Cardiac muscle cell (in vitro differentiated cells and primary cell): ENCODE results near the gene GATAD1. TPM values are rescaled to one million over a fixed set of nuclear protein-coding genes. Genes with fewer than 3 reads are reported as not detected.

ENCODE experiments used
- DNase-seq, 2 donors: peaks; one replicate each; pipeline versions ENCODE4 v3.0.0 to v3.0.0-alpha.2; 2010 to 2017; ENCODE audit warnings: low read depth in 1 of 2, low spot score in 1 of 2
- H3K27ac ChIP-seq: fragments of 200-600 bp; sonication (generic); 2 replicates; pipeline ENCODE4 v1.5.1; 2016
- H3K27me3 ChIP-seq: fragments of 200-600 bp; sonication (generic); 2 replicates; pipeline ENCODE4 v1.6.0; 2016; ENCODE audit warnings: control low read depth
- H3K36me3 ChIP-seq: fragments of 200-600 bp; sonication (generic); 2 replicates; pipeline ENCODE4 v1.5.1; 2016; ENCODE audit warnings: control low read depth
- H3K4me1 ChIP-seq: fragments of 200-600 bp; sonication (generic); 2 replicates; pipeline ENCODE4 v1.8.1; 2017; ENCODE audit warnings: low read depth, mild to moderate bottlenecking, mixed run types
- H3K4me3 ChIP-seq: fragments of 200-600 bp; sonication (generic); 2 replicates; pipeline ENCODE4 v1.5.1; 2016; ENCODE audit warnings: mild to moderate bottlenecking
- H3K9me3 ChIP-seq: fragments of 200-600 bp; sonication (generic); 2 replicates; pipeline ENCODE4 v1.5.1; 2017; ENCODE audit warnings: low read depth, mild to moderate bottlenecking, control low read depth
- CTCF ChIP-seq: IDR thresholded peaks from 2 replicates; pipeline ENCODE4 v1.5.1; 2012; ENCODE audit warnings: low read depth, mild to moderate bottlenecking, low read length
- polyA plus RNA-seq: library from polyadenylated mRNA; unstranded; fragments of >200 nt; fragmentation: Nextera tagmentation; extraction: Ambion mirVana; gene quantifications from 2 replicates; pipeline ENCODE4 v1.2.1, GENCODE V29; 2016
- total RNA-seq: library from RNA; depleted of rRNA; stranded (reverse); fragments of >200 nt; gene quantifications from 2 replicates; pipeline ENCODE4 v1.2.3, GENCODE V29; 2016

The GATAD1 gene
- total and polyA plus RNA-seq, 2 experiments from 2014 or later: 43.0 to 50.8 TPM

- Histone ChIP-seq H3K4me1 (no peaks in the 10 kb centered on the region), H3K27me3 (no peaks in the 10 kb centered on the region), H3K36me3 (no peaks in the 10 kb centered on the region), H3K27ac (no peak overlapping the region), H3K4me3 (no peak overlapping the region), H3K9me3 (no peaks in the 10 kb centered on the region)
- TF ChIP-seq CTCF: no peak
- peak; percentile 19 to 63 for DNase-seq
Observed at GRCh38 chr7:92417913-92418312, 29.4 kb upstream of the GATAD1 start.

GRCh38 chr7:92421676-92422435 lies 25.4 kb upstream of the GATAD1 start:
- Histone ChIP-seq H3K27me3 (no peaks in the 10 kb centered on the region), H3K4me1 (peaks cover 5% of the 10 kb centered on the region), H3K9me3 (no peaks in the 10 kb centered on the region), H3K4me3 (no peak overlapping the region), H3K36me3 (no peaks in the 10 kb centered on the region), H3K27ac (no peak overlapping the region)
- TF ChIP-seq CTCF: no peak
- DNase-seq: peak; percentile 13 to 73

- DNase-seq: no peak
Observed at GRCh38 chr7:92422926-92423325, 24.4 kb upstream of the GATAD1 start.

GRCh38 chr7:92423710-92424131 lies 23.6 kb upstream of the GATAD1 start:
- Histone ChIP-seq H3K4me3 (no peak overlapping the region), H3K36me3 (no peaks in the 10 kb centered on the region), H3K9me3 (no peaks in the 10 kb centered on the region), H3K4me1 (peaks cover 5% of the 10 kb centered on the region), H3K27me3 (no peaks in the 10 kb centered on the region), H3K27ac (no peak overlapping the region)
- DNase-seq: no peak
- no peak for TF ChIP-seq CTCF

More at GRCh38 chr7:92422926-92423325, 24.4 kb upstream of the GATAD1 start:
- no peak for TF ChIP-seq CTCF
- Histone ChIP-seq H3K27ac (no peak overlapping the region), H3K4me3 (no peak overlapping the region), H3K9me3 (no peaks in the 10 kb centered on the region), H3K4me1 (peaks cover 5% of the 10 kb centered on the region), H3K36me3 (no peaks in the 10 kb centered on the region), H3K27me3 (no peaks in the 10 kb centered on the region)

GRCh38 chr7:92425311-92425947 lies 21.9 kb upstream of the GATAD1 start:
- H3K4me3 ChIP-seq: no peak overlapping the region
- TF ChIP-seq CTCF: no peak
- DNase-seq: no peak
- H3K27me3 ChIP-seq: no peaks in the 10 kb centered on the region
- H3K27ac ChIP-seq: no peak overlapping the region
- H3K4me1 ChIP-seq: peaks cover 5% of the 10 kb centered on the region
- no peaks in the 10 kb centered on the region for H3K36me3 ChIP-seq
- no peaks in the 10 kb centered on the region for H3K9me3 ChIP-seq
